NCI-H1694 (cell line): Measurements from ENCODE around the gene CACYBP.
"Not testable (repeated sequence)": the region's sequence is repeated elsewhere in the genome, so short reads cannot be mapped to it uniquely, and the experiment has no call there.

Experiments
- DNase-seq: peaks from one replicate; lab custom pipeline; 2025; lab: John Stamatoyannopoulos, UW

CACYBP gene

GRCh38 chr1:175009532-175009931, 9.8 kb downstream of the CACYBP start:
- no peak for DNase-seq

DNA sequence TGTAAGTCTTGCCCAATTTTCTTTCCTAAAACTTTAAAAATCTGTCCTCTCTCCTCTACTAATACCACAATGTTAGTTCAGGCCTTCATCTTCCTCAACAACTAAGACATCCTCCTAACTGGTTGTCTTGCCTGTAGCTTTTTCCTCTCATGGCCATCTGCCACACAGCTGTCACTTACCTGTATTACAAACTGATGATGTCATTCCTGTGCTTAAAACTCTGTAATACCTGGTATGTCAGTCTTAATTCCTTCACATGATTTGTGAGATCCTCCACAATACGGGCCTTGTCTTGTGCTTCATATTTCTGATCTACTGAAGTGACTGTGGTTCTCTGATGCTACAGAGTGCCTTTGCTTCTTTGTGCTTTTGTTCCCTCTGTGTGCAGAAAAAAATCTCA, 13.7 kb downstream of the CACYBP start:
- no peak for DNase-seq

- no peak for DNase-seq
Observed at GRCh38 chr1:175015243-175015642, 15.5 kb downstream of the CACYBP start.

- no peak for DNase-seq
Observed at GRCh38 chr1:175019524-175019923, 19.8 kb downstream of the CACYBP start.

GRCh38 chr1:175023043-175023921, 23.5 kb downstream of the CACYBP start, which contains the start of gene MRPS14:
Gene MRPS14, minus strand, starts transcription at chr1:175023425. Its CDS starts 17 bp downstream, at chr1:175023408.
- peak; percentile 98 for DNase-seq

DNA sequence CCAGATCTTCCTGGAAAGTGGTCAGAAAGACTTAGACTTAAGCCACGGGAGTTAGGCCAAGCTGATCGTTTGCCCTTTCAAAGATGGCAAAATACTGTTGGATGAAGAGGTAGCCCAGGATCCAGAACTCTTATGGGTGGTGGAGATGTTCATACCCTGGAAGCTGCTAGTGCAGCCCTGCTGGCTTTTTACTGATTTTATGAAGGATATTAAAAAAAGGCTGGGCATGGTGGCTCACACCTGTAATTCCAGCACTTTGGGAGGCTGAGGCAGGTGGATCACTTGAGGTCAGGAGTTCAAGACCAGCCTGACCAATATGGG, 24.1 kb downstream of the CACYBP start:
- not testable (repeated sequence) for DNase-seq

DNA sequence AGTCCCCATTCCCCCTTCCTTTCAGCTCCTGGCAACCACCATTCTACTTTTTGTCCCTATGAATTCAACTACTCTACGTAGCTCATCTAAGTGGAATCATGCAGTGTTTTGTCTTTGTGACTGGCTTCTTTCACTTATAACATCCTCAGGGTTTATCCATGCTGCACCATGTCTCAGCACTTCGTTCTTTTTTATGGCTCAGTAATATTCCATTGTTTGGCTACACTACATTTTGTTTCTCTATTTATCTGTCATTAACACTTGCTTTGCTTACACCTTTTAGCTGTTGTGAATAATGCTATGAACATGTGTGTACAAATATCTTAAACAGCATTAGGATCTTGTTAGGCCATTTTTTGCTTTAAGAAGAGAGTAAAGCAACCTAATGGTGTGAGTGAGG, 25.0 kb downstream of the CACYBP start:
- no peak for DNase-seq

- no peak for DNase-seq
Observed at GRCh38 chr1:175033953-175034352, 34.2 kb downstream of the CACYBP start.

- no peak for DNase-seq
Observed at GRCh38 chr1:175034775-175035174, 35.0 kb downstream of the CACYBP start.

- no peak for DNase-seq
Observed at GRCh38 chr1:175035865-175036264, 36.1 kb downstream of the CACYBP start.

DNA sequence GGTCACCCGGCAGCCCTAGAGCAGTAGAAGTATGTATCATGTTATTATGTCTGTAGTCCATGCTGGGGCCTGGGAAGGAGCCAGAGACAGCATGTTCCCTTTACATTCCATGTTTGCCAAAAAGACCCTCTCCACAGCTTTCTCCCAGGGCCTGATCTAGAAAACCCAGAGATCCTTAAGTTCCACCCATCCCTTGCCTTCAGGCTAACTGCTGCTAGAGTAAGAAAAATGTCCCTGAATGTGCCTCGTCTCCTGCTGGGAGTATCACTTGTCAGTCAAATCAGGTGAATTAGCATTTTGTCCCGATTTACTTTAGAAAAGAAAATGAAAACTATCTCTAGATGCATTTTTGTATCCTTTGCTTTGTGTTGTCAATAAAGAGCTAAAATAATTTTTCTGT, 36.7 kb downstream of the CACYBP start:
- DNase-seq, result no peak

- DNase-seq, result no peak
Observed at GRCh38 chr1:175037416-175037815, 37.7 kb downstream of the CACYBP start.

GRCh38 chr1:175040324-175040879, 40.7 kb downstream of the CACYBP start:
- no peak for DNase-seq

GRCh38 chr1:175042650-175043049, 42.9 kb downstream of the CACYBP start:
- no peak for DNase-seq

GRCh38 chr1:175043824-175044223, 44.1 kb downstream of the CACYBP start:
- no peak for DNase-seq

DNA sequence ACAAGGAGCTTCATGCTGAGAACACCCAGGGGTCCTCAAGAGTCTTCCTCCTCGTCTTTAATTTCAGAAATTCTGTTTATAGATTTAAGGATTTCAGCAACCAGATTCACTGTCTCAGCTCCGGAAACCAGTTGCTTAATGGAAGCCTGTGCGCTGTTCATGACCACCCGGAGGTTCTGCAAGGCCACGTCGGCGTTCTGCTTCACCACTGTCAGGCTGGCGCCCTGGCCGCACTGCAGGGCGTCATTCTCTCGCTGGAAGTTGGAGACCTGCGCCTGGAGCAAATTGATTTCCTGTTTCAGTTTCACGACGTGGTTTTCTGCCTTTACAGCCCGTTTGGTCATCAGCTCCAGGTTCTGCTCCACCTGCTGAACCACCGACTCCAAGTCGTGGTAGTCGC, 44.8 kb downstream of the CACYBP start:
- DNase-seq, result not testable (repeated sequence)

DNA sequence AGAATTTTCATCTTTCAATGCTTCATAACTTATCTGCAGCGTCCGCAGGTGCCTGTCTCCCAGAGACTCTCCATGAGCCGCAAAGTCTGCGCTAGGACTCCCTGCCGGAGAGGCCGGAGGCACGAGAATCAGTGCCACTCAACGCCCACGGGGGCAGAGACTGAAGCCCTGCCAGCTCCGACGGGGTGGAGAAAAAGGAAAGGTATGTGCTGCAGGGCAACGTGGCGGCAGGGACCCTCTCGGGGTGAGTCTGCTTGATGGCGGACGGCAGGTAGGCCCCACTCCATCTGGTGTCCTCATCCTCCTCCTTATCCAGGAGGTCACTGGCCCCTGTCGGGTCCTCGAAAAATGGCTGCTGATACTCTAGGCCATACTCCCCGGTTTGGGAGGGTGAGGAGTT, 45.4 kb downstream of the CACYBP start:
- no peak for DNase-seq

GRCh38 chr1:175045519-175045918, 45.8 kb downstream of the CACYBP start:
- no peak for DNase-seq

- no peak for DNase-seq
Observed at GRCh38 chr1:175050992-175051391, 51.2 kb downstream of the CACYBP start.

DNA sequence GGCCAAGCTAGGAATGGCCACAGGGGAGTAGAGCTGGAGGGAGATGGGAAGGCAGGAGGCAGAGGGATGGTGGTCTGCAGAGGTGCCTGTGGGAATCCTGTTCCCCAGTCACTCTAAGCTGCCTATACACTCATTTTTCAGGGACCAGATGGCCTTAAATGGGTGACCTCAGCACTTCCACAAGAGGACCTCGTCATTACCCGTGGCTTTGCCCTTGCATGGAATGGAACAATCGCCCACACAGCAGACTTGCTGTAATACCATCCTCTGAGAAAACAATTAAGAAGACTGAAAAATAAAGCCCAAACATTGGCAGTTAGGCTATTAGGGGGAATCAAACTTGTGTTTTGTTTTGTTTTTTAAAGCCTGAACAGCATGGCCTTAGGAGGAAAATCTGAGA, 55.0 kb downstream of the CACYBP start:
- no peak for DNase-seq
